Colonic mucosa (tissue), 4 donors: Measurements from ENCODE around the gene ACACA. TPM values are rescaled to one million over a fixed set of nuclear protein-coding genes. Genes with fewer than 3 reads are reported as not detected.

Source experiments
- DNase-seq: peaks from one replicate; pipeline ENCODE4 v3.0.0-alpha.2; 2020
- H3K27ac ChIP-seq: fragments of 200-600 bp; one replicate; pipeline ENCODE4 v1.8.0; 2021
- H3K27me3 ChIP-seq: fragments of 200-600 bp; one replicate; pipeline ENCODE4 v1.8.0; 2021
- H3K36me3 ChIP-seq: fragments of 200-600 bp; one replicate; pipeline ENCODE4 v1.8.0; 2021
- H3K4me1 ChIP-seq: fragments of 200-600 bp; one replicate; pipeline ENCODE4 v1.8.0; 2021; ENCODE audit warnings: mild to moderate bottlenecking
- H3K4me3 ChIP-seq: fragments of 200-600 bp; one replicate; pipeline ENCODE4 v1.8.0; 2021
- H3K9ac ChIP-seq, 2 donors: one replicate each; pipeline ENCODE4 v1.7.0; 2013; ENCODE audit warnings: control low read depth in 2 of 2, low read depth in 2 of 2, low read length in 2 of 2
- H3K9me3 ChIP-seq: fragments of 200-600 bp; one replicate; pipeline ENCODE4 v1.8.0; 2021
- CTCF ChIP-seq: fragments of 200-600 bp; IDR thresholded peaks from one replicate; pipeline ENCODE4 v1.8.0; 2022; ENCODE audit warnings: antibody characterized with exemption, mild to moderate bottlenecking
- intact Hi-C: fragments of 100-400 bp; cut with DNase I; formaldehyde crosslinking; loops from one replicate; pipeline ENCODE4 v1.14.1; 2022
- total RNA-seq, 2 donors: library from RNA; stranded (reverse); fragmentation: NEBNext Ultra II Directional in 1 of 2; extraction: Animal tissue kit (Norgen Biotek cat#: 25700) in 1 of 2; gene quantifications; one replicate each; pipeline ENCODE4 v1.2.1, GENCODE V29; 2021
- donor health status: healthy.
- donor health status: DM: no; HTN: no; CAD: no.
- donor health status: DM: no; HTN: no; CAD: no.

The ACACA gene
- total RNA-seq, 2 donors from 2014 or later: 59.5 to 72.6 TPM

- Histone ChIP-seq H3K27ac (no peak overlapping the region), H3K9me3 (no peaks in the 10 kb centered on the region), H3K4me3 (no peak overlapping the region), H3K27me3 (no peaks in the 10 kb centered on the region), H3K4me1 (no peaks in the 10 kb centered on the region), H3K9ac (no peak overlapping the region), H3K36me3 (no peaks in the 10 kb centered on the region)
- TF ChIP-seq CTCF: no peak
- DNase-seq: no peak
- intact Hi-C loops: no loop called here
Measured at GRCh38 chr17:37295888-37296287, 110.7 kb downstream of the ACACA start.

- intact Hi-C loops: no loop called here
- Histone ChIP-seq H3K36me3 (no peaks in the 10 kb centered on the region), H3K27me3 (no peaks in the 10 kb centered on the region), H3K9me3 (no peaks in the 10 kb centered on the region), H3K27ac (no peak overlapping the region), H3K4me1 (no peaks in the 10 kb centered on the region), H3K9ac (no peak overlapping the region), H3K4me3 (no peak overlapping the region)
- TF ChIP-seq CTCF: no peak
- DNase-seq: no peak
Measured at GRCh38 chr17:37294888-37295287, 111.7 kb downstream of the ACACA start.

GRCh38 chr17:37293770-37294169, 112.9 kb downstream of the ACACA start:
- Histone ChIP-seq H3K36me3 (no peaks in the 10 kb centered on the region), H3K27ac (no peak overlapping the region), H3K9me3 (no peaks in the 10 kb centered on the region), H3K27me3 (no peaks in the 10 kb centered on the region), H3K4me3 (no peak overlapping the region), H3K9ac (no peak overlapping the region), H3K4me1 (no peaks in the 10 kb centered on the region)
- no peak for DNase-seq
- intact Hi-C loops: no loop called here
- TF ChIP-seq CTCF: no peak

- TF ChIP-seq CTCF: no peak
- H3K9me3 ChIP-seq: no peaks in the 10 kb centered on the region
- DNase-seq: no peak
- H3K4me3 ChIP-seq: no peak overlapping the region
- no peaks in the 10 kb centered on the region for H3K27me3 ChIP-seq
- no peak overlapping the region for H3K27ac ChIP-seq
- H3K36me3 ChIP-seq: no peaks in the 10 kb centered on the region
- intact Hi-C loops: no loop called here
- H3K9ac ChIP-seq: no peak overlapping the region
- H3K4me1 ChIP-seq: no peaks in the 10 kb centered on the region
Measured at GRCh38 chr17:37292429-37293139, 114.1 kb downstream of the ACACA start.

GRCh38 chr17:37291351-37291750, 115.3 kb downstream of the ACACA start:
- Histone ChIP-seq H3K27ac (no peak overlapping the region), H3K9me3 (no peaks in the 10 kb centered on the region), H3K36me3 (no peaks in the 10 kb centered on the region), H3K9ac (no peak overlapping the region), H3K4me3 (no peak overlapping the region), H3K4me1 (no peaks in the 10 kb centered on the region), H3K27me3 (no peaks in the 10 kb centered on the region)
- intact Hi-C loops: no loop called here
- DNase-seq: no peak
- TF ChIP-seq CTCF: no peak
